Measurements from ENCODE around the gene ACSL5.

GRCh38 chr10:112382515-112383235, 8.8 kb downstream of the ACSL5 start:
- TF ChIP-seq CEBPB (IDR thresholded peaks at IDR 0.05; ENCODE audit: low read depth, low read length) (no peak), FOSL1 (IDR thresholded peaks at IDR 0.05; ENCODE audit: insufficient read depth, low read depth, low read length) (no peak), CTCF (IDR thresholded peaks at IDR 0.05; ENCODE audit: control extremely low read depth in 1 of 3, insufficient read depth in 1 of 3, low read depth in 1 of 3, low read length in 3 of 3) (no peak), KDM5A (IDR thresholded peaks at IDR 0.05; ENCODE audit: low read length) (no peak), RXRA (IDR thresholded peaks at IDR 0.05; ENCODE audit: insufficient read depth, low read depth, low read length) (no peak), MAX (IDR thresholded peaks at IDR 0.05) (no peak), JUND (IDR thresholded peaks at IDR 0.05; ENCODE audit: low read length) (no peak), SIN3A (conservative IDR thresholded peaks at IDR 0.05 in 1 of 2, IDR thresholded peaks at IDR 0.05 in 1 of 2; ENCODE audit: low read depth in 1 of 2, low read length in 2 of 2) (no peak), YY1 (IDR thresholded peaks at IDR 0.05; ENCODE audit: low read depth, low read length) (no peak), SRF (IDR thresholded peaks at IDR 0.05; ENCODE audit: low read depth, low read length) (no peak)
